GM12872 (cell line): ENCODE data around the gene ZNF91.

Source experiments
- TF ChIP-seq, protein P1 (sequence below): IDR thresholded peaks from 3 replicates; pipeline ENCODE4 v1.5.1; 2011; ENCODE audit warnings: low read depth, mild to moderate bottlenecking, low read length, moderate library complexity; ENCODE audit not compliant: insufficient read depth

ZNF91 gene

DNA sequence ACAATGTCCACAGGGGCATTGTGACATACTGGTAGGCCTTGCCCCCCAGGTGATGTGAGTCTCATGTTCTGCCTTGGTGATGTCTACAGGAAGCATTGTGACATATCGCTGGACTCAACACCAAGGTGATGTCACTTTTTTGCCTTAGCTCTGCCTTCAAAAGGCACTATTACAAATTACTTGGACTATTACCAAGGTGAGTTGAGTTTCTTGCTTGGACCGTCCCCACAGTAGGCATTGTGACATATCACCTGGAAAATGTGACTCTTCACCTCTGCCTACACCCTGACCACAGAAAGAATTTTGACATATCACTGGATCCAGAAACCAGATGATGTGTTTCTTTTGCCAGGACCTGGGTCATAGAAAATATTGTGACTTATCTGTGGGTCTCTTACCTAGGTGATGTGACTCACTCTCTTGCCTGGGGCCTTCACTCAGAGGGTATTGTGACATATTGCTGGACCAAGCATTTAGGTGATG lies 84.5 kb downstream of the ZNF91 start:
- TF ChIP-seq, protein P1, sequence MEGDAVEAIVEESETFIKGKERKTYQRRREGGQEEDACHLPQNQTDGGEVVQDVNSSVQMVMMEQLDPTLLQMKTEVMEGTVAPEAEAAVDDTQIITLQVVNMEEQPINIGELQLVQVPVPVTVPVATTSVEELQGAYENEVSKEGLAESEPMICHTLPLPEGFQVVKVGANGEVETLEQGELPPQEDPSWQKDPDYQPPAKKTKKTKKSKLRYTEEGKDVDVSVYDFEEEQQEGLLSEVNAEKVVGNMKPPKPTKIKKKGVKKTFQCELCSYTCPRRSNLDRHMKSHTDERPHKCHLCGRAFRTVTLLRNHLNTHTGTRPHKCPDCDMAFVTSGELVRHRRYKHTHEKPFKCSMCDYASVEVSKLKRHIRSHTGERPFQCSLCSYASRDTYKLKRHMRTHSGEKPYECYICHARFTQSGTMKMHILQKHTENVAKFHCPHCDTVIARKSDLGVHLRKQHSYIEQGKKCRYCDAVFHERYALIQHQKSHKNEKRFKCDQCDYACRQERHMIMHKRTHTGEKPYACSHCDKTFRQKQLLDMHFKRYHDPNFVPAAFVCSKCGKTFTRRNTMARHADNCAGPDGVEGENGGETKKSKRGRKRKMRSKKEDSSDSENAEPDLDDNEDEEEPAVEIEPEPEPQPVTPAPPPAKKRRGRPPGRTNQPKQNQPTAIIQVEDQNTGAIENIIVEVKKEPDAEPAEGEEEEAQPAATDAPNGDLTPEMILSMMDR = no peak

DNA sequence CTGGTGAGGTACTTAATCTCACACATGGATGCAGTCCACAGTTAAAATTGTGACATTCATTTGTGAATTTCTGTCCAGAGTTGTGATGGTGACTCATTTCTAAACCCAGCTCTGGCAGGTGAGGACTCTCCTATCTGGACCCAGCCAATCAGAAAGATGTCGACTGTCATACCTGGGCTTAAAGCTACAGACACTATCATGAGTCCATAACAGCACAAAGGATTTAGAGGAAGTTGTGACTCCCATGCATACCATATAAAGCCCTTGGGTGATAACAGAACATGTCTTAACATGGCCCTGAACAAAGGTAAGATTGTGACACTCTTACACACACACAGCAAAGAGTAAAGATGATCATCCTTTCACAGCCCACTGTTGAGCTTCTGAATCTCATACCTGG lies 85.3 kb downstream of the ZNF91 start:
- TF ChIP-seq, protein P1 = no peak

DNA sequence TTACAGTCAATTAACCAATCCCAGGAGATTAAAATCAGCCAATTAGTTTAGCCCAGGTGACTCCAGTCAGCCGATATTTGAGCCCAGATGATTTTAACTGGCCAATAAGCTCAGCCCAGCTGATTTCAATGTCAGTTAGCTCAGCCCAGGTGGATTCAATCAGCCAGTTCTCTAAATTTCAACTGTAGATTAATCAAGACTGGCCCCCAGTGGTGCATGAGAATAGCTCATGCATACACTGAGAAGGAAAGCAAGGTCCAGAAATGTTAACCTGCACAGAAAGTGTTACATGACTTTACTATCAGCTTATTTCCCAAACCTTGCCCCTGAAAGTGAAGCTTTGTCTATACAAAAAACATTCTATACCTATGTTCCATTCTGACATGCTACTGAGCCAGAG lies 89.7 kb downstream of the ZNF91 start:
- TF ChIP-seq, protein P1 = no peak

GRCh38 chr19:23304238-23304637 lies 91.0 kb downstream of the ZNF91 start:
- TF ChIP-seq, protein P1 = no peak

DNA sequence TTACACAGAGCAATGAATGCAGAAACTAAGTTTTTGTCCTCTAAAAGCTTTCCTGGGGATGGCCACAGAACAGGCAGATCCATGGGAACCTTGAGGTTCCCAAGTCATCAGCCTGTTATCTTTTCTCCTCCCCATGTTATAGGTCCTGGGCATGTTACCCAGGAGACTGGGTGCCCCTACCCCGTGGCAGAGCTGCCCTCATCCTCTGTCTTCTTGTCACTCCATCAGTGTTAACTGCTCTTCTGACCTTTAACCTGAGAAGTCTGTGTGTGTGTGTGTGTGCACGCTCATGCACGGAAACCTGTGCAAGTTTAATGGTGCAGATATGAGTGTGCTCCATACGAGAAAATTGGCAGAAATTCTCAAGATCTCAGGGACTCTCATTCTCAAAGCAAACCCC lies 101.1 kb downstream of the ZNF91 start:
- TF ChIP-seq, protein P1 = no peak
